Measurements from ENCODE around the gene KIF26A.

Gene KIF26A

DNA sequence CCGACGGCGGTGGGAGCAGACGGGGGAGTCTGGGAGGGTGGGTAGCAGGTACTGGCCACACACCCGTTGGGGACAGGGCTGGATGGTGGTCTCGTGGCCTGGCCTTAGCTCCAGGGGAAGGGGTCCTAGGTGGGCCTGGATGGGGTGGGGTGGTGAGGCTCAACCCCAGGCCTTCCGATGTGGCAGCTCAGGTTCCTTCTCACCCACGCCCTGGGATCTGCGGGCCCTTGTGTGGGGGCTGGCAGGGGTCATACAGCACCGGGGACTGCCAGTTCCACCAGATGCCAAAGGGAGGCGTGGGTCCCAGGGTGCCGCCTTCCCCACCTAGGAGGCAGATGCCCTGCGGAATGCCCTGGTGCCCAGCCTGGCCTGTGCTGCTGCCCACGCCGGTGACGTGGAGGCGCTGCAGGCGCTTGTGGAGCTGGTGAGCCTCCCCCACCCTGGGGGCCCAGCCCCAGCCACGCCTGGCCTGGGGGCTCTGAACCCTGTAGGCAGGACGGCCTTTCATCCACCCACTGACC lies 31.9 kb upstream of the KIF26A start:
- TF ChIP-seq, protein P1, sequence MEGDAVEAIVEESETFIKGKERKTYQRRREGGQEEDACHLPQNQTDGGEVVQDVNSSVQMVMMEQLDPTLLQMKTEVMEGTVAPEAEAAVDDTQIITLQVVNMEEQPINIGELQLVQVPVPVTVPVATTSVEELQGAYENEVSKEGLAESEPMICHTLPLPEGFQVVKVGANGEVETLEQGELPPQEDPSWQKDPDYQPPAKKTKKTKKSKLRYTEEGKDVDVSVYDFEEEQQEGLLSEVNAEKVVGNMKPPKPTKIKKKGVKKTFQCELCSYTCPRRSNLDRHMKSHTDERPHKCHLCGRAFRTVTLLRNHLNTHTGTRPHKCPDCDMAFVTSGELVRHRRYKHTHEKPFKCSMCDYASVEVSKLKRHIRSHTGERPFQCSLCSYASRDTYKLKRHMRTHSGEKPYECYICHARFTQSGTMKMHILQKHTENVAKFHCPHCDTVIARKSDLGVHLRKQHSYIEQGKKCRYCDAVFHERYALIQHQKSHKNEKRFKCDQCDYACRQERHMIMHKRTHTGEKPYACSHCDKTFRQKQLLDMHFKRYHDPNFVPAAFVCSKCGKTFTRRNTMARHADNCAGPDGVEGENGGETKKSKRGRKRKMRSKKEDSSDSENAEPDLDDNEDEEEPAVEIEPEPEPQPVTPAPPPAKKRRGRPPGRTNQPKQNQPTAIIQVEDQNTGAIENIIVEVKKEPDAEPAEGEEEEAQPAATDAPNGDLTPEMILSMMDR (conservative IDR thresholded peaks at IDR 0.05; ENCODE audit: low read depth, low read length) = no peak
- no peak for DNase-seq (ENCODE audit: low read depth)

DNA sequence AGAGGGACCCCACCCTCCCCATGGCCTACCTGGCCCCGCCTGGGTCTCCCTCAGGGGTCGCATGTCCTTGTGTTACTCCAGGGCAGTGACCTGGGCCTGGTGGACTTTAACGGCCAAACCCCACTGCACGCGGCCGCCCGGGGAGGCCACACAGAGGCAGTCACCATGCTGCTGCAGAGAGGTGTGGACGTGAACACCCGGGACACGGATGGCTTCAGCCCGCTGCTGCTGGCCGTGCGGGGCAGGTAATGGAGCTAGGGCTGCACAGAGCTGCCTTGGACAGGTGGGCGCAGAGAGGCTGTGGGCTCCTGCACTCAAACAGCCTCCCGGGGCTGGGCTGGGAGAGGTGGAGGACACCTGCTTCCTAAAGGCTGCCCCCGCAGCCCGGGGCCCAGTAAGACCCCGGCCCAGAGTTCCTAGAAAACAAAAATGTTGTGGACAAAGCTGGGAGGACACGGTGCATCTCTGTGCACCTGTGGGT lies 31.2 kb upstream of the KIF26A start:
- no peak for DNase-seq (ENCODE audit: low read depth)
- TF ChIP-seq, protein P1 (conservative IDR thresholded peaks at IDR 0.05; ENCODE audit: low read depth, low read length) = no peak
- H3K4me3 ChIP-seq (ENCODE audit: low read depth, low read length) = no peak overlapping the region

More for the DNA sequence above, 31.9 kb upstream of the KIF26A start:
- no peak overlapping the region for H3K4me3 ChIP-seq (ENCODE audit: low read depth, low read length)

DNA sequence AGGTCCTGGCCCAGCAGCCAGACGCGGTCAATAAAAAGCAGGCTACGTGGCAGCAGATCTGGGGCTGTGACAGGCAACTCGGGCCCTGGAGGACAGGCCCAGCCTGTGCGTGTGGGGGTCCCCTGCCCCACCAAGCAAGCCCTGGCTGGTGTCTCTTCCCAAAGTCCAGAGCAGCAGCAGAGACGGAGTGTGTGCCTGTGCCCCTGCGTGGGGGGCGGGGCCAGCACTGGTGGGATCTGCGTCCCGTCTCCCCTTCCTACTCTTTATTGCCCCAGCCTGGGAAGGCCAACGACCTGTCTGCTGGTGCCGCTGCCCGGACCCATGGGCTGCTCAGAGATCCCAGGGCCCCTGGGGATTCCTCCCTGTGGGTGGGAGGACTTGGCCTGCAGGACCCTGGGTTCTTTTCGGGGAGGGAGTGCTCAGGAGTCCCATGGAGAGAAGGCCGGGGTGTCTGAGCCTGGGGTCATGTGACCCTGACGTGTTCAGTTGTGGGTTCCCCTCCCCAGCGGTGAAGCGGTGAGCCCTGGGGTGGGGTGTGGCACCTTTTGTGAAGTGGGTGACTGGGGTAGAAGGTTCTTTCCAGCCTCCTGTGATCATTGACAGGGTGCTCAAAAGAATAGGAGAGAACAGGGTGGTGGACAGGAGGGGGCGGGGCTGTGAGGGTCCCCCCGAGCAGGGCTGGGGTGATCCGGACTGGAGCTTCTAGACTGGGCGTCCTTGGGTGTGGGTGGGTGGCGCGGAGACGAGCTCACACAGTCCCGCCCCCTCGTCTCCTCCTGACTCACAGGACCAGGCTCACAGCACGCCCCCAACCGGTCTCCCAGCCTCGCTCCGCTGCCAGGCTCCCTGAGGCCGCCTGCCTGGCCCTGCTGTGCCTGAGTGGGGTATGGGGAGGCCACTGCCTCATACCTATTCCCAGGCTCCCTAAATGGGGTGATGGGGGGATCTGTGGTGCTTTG lies 30.5 kb upstream of the KIF26A start:
- no peak overlapping the region for H3K4me3 ChIP-seq (ENCODE audit: low read depth, low read length)
- DNase-seq (ENCODE audit: low read depth) = no peak
- TF ChIP-seq, protein P1 (conservative IDR thresholded peaks at IDR 0.05; ENCODE audit: low read depth, low read length) = no peak

DNA sequence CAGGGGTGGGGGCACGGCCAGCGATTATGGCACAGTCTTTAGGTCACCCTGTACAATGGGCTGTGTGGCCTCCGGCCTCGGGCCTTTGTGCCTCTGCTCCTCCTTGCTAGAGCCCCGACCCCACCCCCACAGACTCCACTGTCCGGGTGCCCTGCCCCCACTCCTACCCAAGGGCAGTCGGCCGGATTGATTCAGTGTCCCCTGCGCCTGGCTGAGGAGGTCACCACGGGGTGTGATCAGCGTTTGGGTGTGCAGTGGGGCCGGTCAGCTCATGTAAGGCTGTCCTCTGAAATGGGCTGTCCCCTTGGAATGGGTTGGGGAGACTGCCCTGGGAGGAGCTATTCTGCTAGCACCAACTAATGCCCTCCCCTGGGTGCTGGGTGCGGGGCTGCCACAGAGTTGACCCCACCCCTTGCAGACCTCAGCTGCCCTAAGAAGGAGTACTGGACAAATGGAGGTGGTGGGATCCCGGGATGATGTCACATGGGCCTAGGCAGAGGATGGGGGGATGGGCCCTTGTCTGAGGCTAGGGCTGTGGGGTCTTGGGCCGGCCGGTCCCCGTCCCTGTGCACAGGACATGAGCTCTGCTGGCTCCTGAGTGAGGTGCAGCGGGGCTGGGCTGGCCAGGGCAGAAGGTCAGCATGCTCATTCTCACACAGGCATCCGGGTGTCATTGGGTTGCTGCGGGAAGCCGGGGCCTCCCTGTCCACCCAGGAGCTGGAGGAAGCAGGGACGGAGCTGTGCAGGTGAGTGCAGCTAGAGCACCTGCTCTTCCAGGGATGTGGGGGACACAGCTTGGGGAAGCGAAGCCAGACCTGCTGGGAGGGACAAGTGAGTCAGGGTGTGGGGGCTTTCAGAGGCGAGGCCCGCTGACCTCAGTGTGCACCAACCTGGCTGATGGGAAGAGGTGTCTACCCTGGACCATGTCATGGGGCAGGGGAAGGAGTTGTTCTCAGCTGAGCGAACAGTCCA lies 29.5 kb upstream of the KIF26A start:
- no peak for DNase-seq (ENCODE audit: low read depth)
- H3K4me3 ChIP-seq (ENCODE audit: low read depth, low read length) = no peak overlapping the region
- TF ChIP-seq, protein P1 (conservative IDR thresholded peaks at IDR 0.05; ENCODE audit: low read depth, low read length) = no peak

DNA sequence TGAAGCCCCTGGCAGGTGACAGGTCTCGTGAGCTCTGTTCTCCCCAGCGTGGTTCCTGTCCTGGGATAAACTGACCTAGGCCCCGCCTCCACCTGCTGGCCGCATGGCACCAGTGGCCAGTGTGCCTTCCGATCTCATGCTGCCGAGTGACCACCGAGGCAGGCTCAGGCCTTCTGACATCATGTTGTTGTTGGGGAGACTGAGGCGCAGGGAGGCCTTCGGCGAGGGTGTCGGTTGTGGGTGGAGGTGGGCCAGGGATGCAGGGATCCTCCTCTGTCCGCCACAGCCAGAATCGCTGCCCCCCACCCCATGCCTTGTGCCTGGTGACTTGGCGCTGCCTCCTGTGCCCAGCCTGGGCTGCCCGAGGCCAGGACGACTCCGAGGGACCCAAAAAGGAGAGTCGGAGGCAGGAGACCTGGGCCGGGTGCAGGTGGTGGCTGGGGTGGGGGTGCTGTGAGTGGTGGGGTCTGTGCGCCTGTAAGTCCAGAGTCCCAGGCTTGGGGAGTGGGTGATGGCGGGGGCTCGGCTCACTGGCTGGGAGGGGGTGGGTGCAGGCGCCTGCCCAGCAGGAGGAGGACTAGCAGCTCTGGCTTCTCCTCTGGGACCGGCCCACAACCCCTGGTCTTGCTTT lies 28.5 kb upstream of the KIF26A start:
- no peak for DNase-seq (ENCODE audit: low read depth)
- TF ChIP-seq, protein P1 (conservative IDR thresholded peaks at IDR 0.05; ENCODE audit: low read depth, low read length) = no peak
- no peak overlapping the region for H3K4me3 ChIP-seq (ENCODE audit: low read depth, low read length)

DNA sequence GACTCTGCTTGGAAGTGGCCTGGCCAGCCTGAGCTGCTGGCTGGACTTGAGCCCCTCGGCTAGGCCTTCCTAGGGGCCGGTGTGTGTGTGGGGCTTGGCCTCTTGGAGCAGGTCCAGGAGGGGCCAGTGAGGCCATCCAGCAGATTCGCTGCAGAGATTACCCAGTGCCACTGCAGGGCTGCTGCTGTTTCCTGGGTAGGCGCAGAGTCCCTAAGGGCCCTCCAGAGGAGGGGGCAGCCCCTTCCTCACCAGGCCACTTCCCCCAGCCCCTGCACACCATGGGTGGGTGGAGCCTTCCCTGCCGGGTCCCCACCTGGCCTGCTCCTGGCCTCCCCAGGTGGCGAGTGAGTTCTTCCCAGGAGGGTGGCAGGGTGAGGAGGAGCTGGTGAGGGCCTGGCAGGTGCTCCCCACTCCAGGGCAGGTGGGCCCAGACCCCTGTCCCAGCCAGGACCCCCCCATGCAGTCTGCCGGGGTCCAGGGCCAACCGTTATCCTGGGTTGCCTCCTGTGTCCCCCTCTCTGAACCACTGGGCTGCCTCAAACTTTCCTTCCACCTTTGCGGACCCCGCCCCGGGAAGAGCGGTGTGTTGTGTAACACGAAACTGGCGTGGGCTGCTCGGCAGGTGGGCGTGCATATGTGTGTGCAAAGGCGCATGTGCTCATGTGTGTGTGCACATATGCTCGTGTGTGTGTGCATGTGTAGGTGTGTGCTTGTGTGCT lies 27.7 kb upstream of the KIF26A start:
- no peak overlapping the region for H3K4me3 ChIP-seq (ENCODE audit: low read depth, low read length)
- DNase-seq (ENCODE audit: low read depth) = no peak
- TF ChIP-seq, protein P1 (conservative IDR thresholded peaks at IDR 0.05; ENCODE audit: low read depth, low read length) = no peak

All from choroid plexus epithelial cell (primary cell).